ENCODE results near the gene PRKD1.
"Not testable (repeated sequence)": the region's sequence is repeated elsewhere in the genome, so short reads cannot be mapped to it uniquely, and the experiment has no call there.

The PRKD1 gene

GRCh38 chr14:29740491-29740890, 187.2 kb downstream of the PRKD1 start:
- H3K4me3 ChIP-seq (ENCODE audit: low read depth, low read length), result no peak overlapping the region
- TF ChIP-seq CTCF (IDR thresholded peaks at IDR 0.05; ENCODE audit: low read depth, low read length, missing control alignments), result no peak
- no peak for DNase-seq (ENCODE audit: low read depth)
- in situ Hi-C loops (cut with HindIII; ENCODE audit: low sequenced_read_pairs), result no loop called here

GRCh38 chr14:29738950-29739349, 188.7 kb downstream of the PRKD1 start:
- TF ChIP-seq CTCF (IDR thresholded peaks at IDR 0.05; ENCODE audit: low read depth, low read length, missing control alignments), result no peak
- in situ Hi-C loops (cut with HindIII; ENCODE audit: low sequenced_read_pairs), result no loop called here
- DNase-seq (ENCODE audit: low read depth), result no peak
- no peak overlapping the region for H3K4me3 ChIP-seq (ENCODE audit: low read depth, low read length)

- H3K4me3 ChIP-seq (ENCODE audit: low read depth, low read length), result no peak overlapping the region
- no peak for TF ChIP-seq CTCF (IDR thresholded peaks at IDR 0.05; ENCODE audit: low read depth, low read length, missing control alignments)
- in situ Hi-C loops (cut with HindIII; ENCODE audit: low sequenced_read_pairs), result no loop called here
- DNase-seq (ENCODE audit: low read depth), result no peak
These were observed 189.6 kb downstream of the PRKD1 start for GRCh38 chr14:29738056-29738455.

- H3K4me3 ChIP-seq (ENCODE audit: low read depth, low read length), result no peak overlapping the region
- no peak for TF ChIP-seq CTCF (IDR thresholded peaks at IDR 0.05; ENCODE audit: low read depth, low read length, missing control alignments)
- DNase-seq (ENCODE audit: low read depth), result no peak
- in situ Hi-C loops (cut with HindIII; ENCODE audit: low sequenced_read_pairs), result no loop called here
These were observed 192.2 kb downstream of the PRKD1 start for GRCh38 chr14:29735459-29735858.

GRCh38 chr14:29734732-29735131, 192.9 kb downstream of the PRKD1 start:
- no peak for DNase-seq (ENCODE audit: low read depth)
- H3K4me3 ChIP-seq (ENCODE audit: low read depth, low read length), result no peak overlapping the region
- no peak for TF ChIP-seq CTCF (IDR thresholded peaks at IDR 0.05; ENCODE audit: low read depth, low read length, missing control alignments)
- in situ Hi-C loops (cut with HindIII; ENCODE audit: low sequenced_read_pairs), result no loop called here

- in situ Hi-C loops (cut with HindIII; ENCODE audit: low sequenced_read_pairs); H3K4me3 ChIP-seq (ENCODE audit: low read depth, low read length); DNase-seq (ENCODE audit: low read depth): not testable (repeated sequence)
These were observed 200.9 kb downstream of the PRKD1 start for GRCh38 chr14:29726560-29727331.

- in situ Hi-C loops (cut with HindIII; ENCODE audit: low sequenced_read_pairs), result no loop called here
- DNase-seq (ENCODE audit: low read depth), result no peak
These were observed 202.7 kb downstream of the PRKD1 start for GRCh38 chr14:29724991-29725390.

More at GRCh38 chr14:29724991-29725390, 202.7 kb downstream of the PRKD1 start:
- no peak for TF ChIP-seq CTCF (IDR thresholded peaks at IDR 0.05; ENCODE audit: low read depth, low read length, missing control alignments)
- H3K4me3 ChIP-seq (ENCODE audit: low read depth, low read length), result no peak overlapping the region
